ENCODE data around the gene AP2B1.
A peak's percentile ranks its signal among the peaks of the same experiment; 100 is the strongest.
"Not testable (repeated sequence)": the region's sequence is repeated elsewhere in the genome, so short reads cannot be mapped to it uniquely, and the experiment has no call there.

AP2B1 gene

GRCh38 chr17:35577830-35578196 is 9.3 kb upstream of the AP2B1 start:
- no peak for DNase-seq (ENCODE audit: low read depth)

GRCh38 chr17:35578197-35578928 is 8.8 kb upstream of the AP2B1 start, which contains the start of gene PEX12:
Gene PEX12, minus strand, starts transcription at chr17:35578571. Its CDS starts 550 bp downstream, at chr17:35578021.
- peak; percentile 78 for DNase-seq (ENCODE audit: low read depth)

- DNase-seq (ENCODE audit: low read depth) = no peak
These were observed 8.1 kb upstream of the AP2B1 start for GRCh38 chr17:35578929-35579432.

- no peak for DNase-seq (ENCODE audit: low read depth)
These were observed 3.1 kb upstream of the AP2B1 start for GRCh38 chr17:35584061-35584460.

GRCh38 chr17:35586569-35587073 is 501 bp upstream of the AP2B1 start:
- DNase-seq (ENCODE audit: low read depth) = no peak

GRCh38 chr17:35588196-35588920 is 1.2 kb downstream of the AP2B1 start:
- DNase-seq (ENCODE audit: low read depth) = no peak

GRCh38 chr17:35596072-35596471 is 8.9 kb downstream of the AP2B1 start:
- DNase-seq (ENCODE audit: low read depth) = no peak

GRCh38 chr17:35596530-35597233 is 9.6 kb downstream of the AP2B1 start:
- no peak for DNase-seq (ENCODE audit: low read depth)

GRCh38 chr17:35597604-35598003 is 10.5 kb downstream of the AP2B1 start:
- DNase-seq (ENCODE audit: low read depth) = no peak

- DNase-seq (ENCODE audit: low read depth) = no peak
These were observed 16.6 kb downstream of the AP2B1 start for GRCh38 chr17:35603674-35604073.

- no peak for DNase-seq (ENCODE audit: low read depth)
These were observed 18.6 kb downstream of the AP2B1 start for GRCh38 chr17:35605678-35606077.

- no peak for DNase-seq (ENCODE audit: low read depth)
These were observed 20.2 kb downstream of the AP2B1 start for GRCh38 chr17:35607239-35607847.

GRCh38 chr17:35609831-35610230 is 22.7 kb downstream of the AP2B1 start:
- no peak for DNase-seq (ENCODE audit: low read depth)

- DNase-seq (ENCODE audit: low read depth) = not testable (repeated sequence)
These were observed 23.6 kb downstream of the AP2B1 start for GRCh38 chr17:35610746-35611145.

GRCh38 chr17:35612924-35613521 is 25.9 kb downstream of the AP2B1 start:
- DNase-seq (ENCODE audit: low read depth) = peak; percentile 4

GRCh38 chr17:35614810-35615209 is 27.7 kb downstream of the AP2B1 start:
- DNase-seq (ENCODE audit: low read depth) = no peak

GRCh38 chr17:35616536-35616935 is 29.4 kb downstream of the AP2B1 start:
- no peak for DNase-seq (ENCODE audit: low read depth)

- DNase-seq (ENCODE audit: low read depth) = no peak
These were observed 30.4 kb downstream of the AP2B1 start for GRCh38 chr17:35617505-35617904.

GRCh38 chr17:35618628-35619027 is 31.5 kb downstream of the AP2B1 start:
- no peak for DNase-seq (ENCODE audit: low read depth)

GRCh38 chr17:35621768-35622167 is 34.6 kb downstream of the AP2B1 start:
- DNase-seq (ENCODE audit: low read depth) = no peak

- no peak for DNase-seq (ENCODE audit: low read depth)
These were observed 40.3 kb downstream of the AP2B1 start for GRCh38 chr17:35627417-35627816.

All from stimulated activated CD8-positive, alpha-beta memory T cell treated with anti-CD3 and anti-CD28 coated beads, Interleukin-4, amount 100 ng/mL, for 24 hours (primary cell).